GM18511 (cell line): ENCODE measurements around the gene LRRC58.
"Not testable (repeated sequence)": the region's sequence is repeated elsewhere in the genome, so short reads cannot be mapped to it uniquely, and the experiment has no call there.

Experiments used
- ATAC-seq: cut with Tn5 transposase; IDR thresholded peaks from one replicate; pipeline ENCODE4 v1.9.1; 2021; ENCODE audit warnings: mild to moderate bottlenecking, moderate library complexity; ENCODE audit not compliant: unreplicated experiment

The LRRC58 gene

GRCh38 chr3:120348991-120349854 is at the start of gene LRRC58:
Gene LRRC58, minus strand, starts transcription at chr3:120349354. Its CDS starts 111 bp downstream, at chr3:120349243.
- peak; percentile 87 for ATAC-seq

- no peak for ATAC-seq
Observed at GRCh38 chr3:120396469-120396868, 47.3 kb upstream of the LRRC58 start.

GRCh38 chr3:120394347-120394746 is 45.2 kb upstream of the LRRC58 start:
- no peak for ATAC-seq

GRCh38 chr3:120393761-120394160 is 44.6 kb upstream of the LRRC58 start:
- no peak for ATAC-seq

GRCh38 chr3:120393243-120393642 is 44.1 kb upstream of the LRRC58 start:
- ATAC-seq: no peak

- ATAC-seq: no peak
Observed at GRCh38 chr3:120382941-120383447, 33.8 kb upstream of the LRRC58 start.

- ATAC-seq: no peak
Observed at GRCh38 chr3:120381503-120381902, 32.3 kb upstream of the LRRC58 start.

- not testable (repeated sequence) for ATAC-seq
Observed at GRCh38 chr3:120377948-120378347, 28.8 kb upstream of the LRRC58 start.

- peak; percentile 62 for ATAC-seq
Observed at GRCh38 chr3:120370463-120370862, 21.3 kb upstream of the LRRC58 start.

- ATAC-seq: peak; percentile 93
Observed at GRCh38 chr3:120369037-120369467, 19.9 kb upstream of the LRRC58 start.

- ATAC-seq: peak; percentile 30
Observed at GRCh38 chr3:120368172-120368571, 19.0 kb upstream of the LRRC58 start.

- no peak for ATAC-seq
Observed at GRCh38 chr3:120364821-120365220, 15.7 kb upstream of the LRRC58 start.

GRCh38 chr3:120364101-120364500 is 14.9 kb upstream of the LRRC58 start:
- no peak for ATAC-seq

- no peak for ATAC-seq
Observed at GRCh38 chr3:120357807-120358206, 8.7 kb upstream of the LRRC58 start.

GRCh38 chr3:120355486-120355885 is 6.3 kb upstream of the LRRC58 start:
- no peak for ATAC-seq

GRCh38 chr3:120353463-120353862 is 4.3 kb upstream of the LRRC58 start:
- no peak for ATAC-seq

- ATAC-seq: no peak
Observed at GRCh38 chr3:120352017-120352416, 2.9 kb upstream of the LRRC58 start.

GRCh38 chr3:120350401-120350941 is 1.3 kb upstream of the LRRC58 start:
- no peak for ATAC-seq

GRCh38 chr3:120349855-120350125 is 636 bp upstream of the LRRC58 start:
- ATAC-seq: no peak

GRCh38 chr3:120348065-120348990 is 826 bp downstream of the LRRC58 start:
- peak; percentile 61 for ATAC-seq

- no peak for ATAC-seq
Observed at GRCh38 chr3:120344349-120344748, 4.8 kb downstream of the LRRC58 start.
